Spleen (tissue), 11 donors: ENCODE data around the gene STK24. TPM values are rescaled to one million over a fixed set of nuclear protein-coding genes. Genes with fewer than 3 reads are reported as not detected.
"Not testable (repeated sequence)": the region's sequence is repeated elsewhere in the genome, so short reads cannot be mapped to it uniquely, and the experiment has no call there.

Experiments used
- DNase-seq: peaks from one replicate; pipeline ENCODE4 v3.0.0-alpha.2; 2020
- H3K27ac ChIP-seq, 8 donors: fragments of 200-600 bp; sonication (generic) in 7 of 8; 1 replicate in 4 of 8; 2 replicates in 4 of 8; pipeline versions ENCODE4 v1.5.0 to v1.8.0; 2016 to 2021; ENCODE audit warnings: inconsistent platforms in 4 of 8, mild to moderate bottlenecking in 4 of 8, moderate library complexity in 1 of 8
- H3K27me3 ChIP-seq, 7 donors: fragments of 200-600 bp; sonication (generic) in 6 of 7; replicated peaks in 1 of 7; 1 replicate in 4 of 7; 2 replicates in 3 of 7; pipeline versions ENCODE4 v1.5.0 to v1.8.0; 2016 to 2021; ENCODE audit warnings: inconsistent platforms in 3 of 7, mild to moderate bottlenecking in 1 of 7
- H3K36me3 ChIP-seq, 6 donors: fragments of 200-600 bp; sonication (generic) in 5 of 6; 1 replicate in 4 of 6; 2 replicates in 2 of 6; pipeline versions ENCODE4 v1.5.0 to v1.8.0; 2016 to 2021; ENCODE audit warnings: inconsistent platforms in 2 of 6
- H3K4me1 ChIP-seq, 6 donors: fragments of 200-600 bp; sonication (generic) in 5 of 6; 1 replicate in 3 of 6; 2 replicates in 3 of 6; pipeline versions ENCODE4 v1.5.0 to v1.8.0; 2016 to 2021; ENCODE audit warnings: inconsistent platforms in 3 of 6
- H3K4me3 ChIP-seq, 8 donors: fragments of 200-600 bp; sonication (generic) in 7 of 8; 1 replicate in 4 of 8; 2 replicates in 4 of 8; pipeline versions ENCODE4 v1.5.0 to v1.8.0; 2016 to 2021; ENCODE audit warnings: inconsistent platforms in 4 of 8, mild to moderate bottlenecking in 4 of 8, moderate library complexity in 2 of 8
- H3K9me3 ChIP-seq, 8 donors: fragments of 200-600 bp; sonication (generic) in 7 of 8; 1 replicate in 4 of 8; 2 replicates in 4 of 8; pipeline versions ENCODE4 v1.5.0 to v1.8.0; 2016 to 2021; ENCODE audit warnings: inconsistent platforms in 4 of 8
- POLR2A ChIP-seq, 3 donors: fragments of 450-650 bp; IDR thresholded peaks; one replicate each; pipeline ENCODE4 v1.5.1; 2017; ENCODE audit warnings: antibody characterized with exemption in 3 of 3, mild to moderate bottlenecking in 1 of 3
- POLR2AphosphoS5 ChIP-seq, 3 donors: sonication (generic); formaldehyde crosslinking; IDR thresholded peaks; one replicate each; pipeline ENCODE4 v1.5.1; 2017; ENCODE audit warnings: antibody characterized with exemption in 3 of 3
- WGBS, 5 donors: extraction: QIAGEN DNeasy Blood & Tissue Kit in 3 of 5; methylation state at CpG; one replicate each; pipeline versions ENCODE4 v1.1.5 to v1.1.7; 2013 to 2018; 5-methylcytosine and 5-hydroxymethylcytosine counted together
- intact Hi-C: fragments of 100-400 bp; cut with DNase I; formaldehyde crosslinking; loops from one replicate; pipeline ENCODE4 v1.15.0; 2023; ENCODE audit warnings: low total_unique reads
- polyA plus RNA-seq, 3 donors: library from polyadenylated mRNA; stranded (reverse); fragments of 200-250 nt; gene quantifications; one replicate each; pipeline ENCODE4 v1.2.1, GENCODE V29; 2013
- total RNA-seq, 7 donors: library from RNA; depleted of rRNA in 3 of 7; stranded (reverse); fragments of >200 nt in 3 of 7; fragmentation: NEBNext Ultra II Directional in 4 of 7; extraction: Animal tissue kit (Norgen Biotek cat#: 25700) in 4 of 7; gene quantifications; one replicate each; pipeline versions ENCODE4 v1.1.0 to v1.2.1, GENCODE V29; 2016 to 2021
- TF ChIP-seq, protein P1 (sequence below), 11 experiments: fragments of 200-600 bp in 7 of 11; fragments of 450-650 bp in 4 of 11; sonication (generic) in 4 of 11; IDR thresholded peaks in 8 of 11; conservative IDR thresholded peaks in 3 of 11; 1 replicate in 7 of 11; 2 replicates in 4 of 11; pipeline versions ENCODE4 v1.4.0 to v1.8.0; 2016 to 2021; ENCODE audit warnings: antibody characterized with exemption in 11 of 11, inconsistent platforms in 4 of 11, mild to moderate bottlenecking in 1 of 11
- donor health status: healthy with polysubstance abuse.
- donor health status: DM: no; HTN: no; CAD: no; lungs with moderate emphysema.
- donor health status: DM: no; HTN: no; CAD: no.
- donor health status: Bipolar disorder and iron deficiency.
- donor health status: healthy.
- donor health status: DM: no; HTN: no; CAD: no.
- donor health status: DM: yes; HTN: yes; CAD: no.

Gene STK24
- total and polyA plus RNA-seq, 10 donors = 36.5 to 132 (median 94.5) TPM

DNA sequence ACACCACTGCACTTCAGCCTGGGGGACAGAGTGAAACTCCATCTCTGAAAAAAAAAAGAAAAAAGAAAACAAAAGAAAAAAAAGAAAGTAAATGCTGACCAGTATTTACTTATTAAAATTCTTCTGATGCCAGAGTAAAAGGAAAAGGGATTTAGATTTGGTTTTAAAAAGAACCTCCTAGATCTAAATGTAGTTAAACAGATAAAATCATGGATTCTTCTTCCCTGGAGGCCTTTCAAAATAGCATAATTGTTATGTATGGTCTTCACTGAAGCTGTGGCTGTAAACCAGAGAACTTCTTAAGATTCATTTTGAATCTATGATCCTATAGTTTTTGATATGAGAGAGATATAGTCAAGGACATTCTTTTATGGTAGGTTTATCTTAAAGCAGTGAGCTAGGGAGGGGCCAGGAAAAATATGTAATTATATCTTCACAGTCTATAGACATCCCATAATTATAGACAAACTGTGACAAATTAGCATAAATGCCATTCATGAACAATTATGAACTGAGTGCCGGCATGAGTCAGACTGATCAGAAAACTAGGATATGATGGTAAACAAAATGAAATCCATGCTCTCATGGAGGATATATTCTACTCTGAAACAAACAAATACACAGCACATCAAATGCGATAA, 14.9 kb upstream of the STK24 start:
- H3K4me1 ChIP-seq = peaks cover 0 to 6% (median 0%) of the 10 kb centered on the region in 6 donors
- no peak overlapping the region for H3K27ac ChIP-seq
- H3K36me3 ChIP-seq = no peaks in the 10 kb centered on the region
- TF ChIP-seq POLR2AphosphoS5 (IDR thresholded peaks at IDR 0.05) (no peak), POLR2A (IDR thresholded peaks at IDR 0.05) (no peak)
- TF ChIP-seq, protein P1, sequence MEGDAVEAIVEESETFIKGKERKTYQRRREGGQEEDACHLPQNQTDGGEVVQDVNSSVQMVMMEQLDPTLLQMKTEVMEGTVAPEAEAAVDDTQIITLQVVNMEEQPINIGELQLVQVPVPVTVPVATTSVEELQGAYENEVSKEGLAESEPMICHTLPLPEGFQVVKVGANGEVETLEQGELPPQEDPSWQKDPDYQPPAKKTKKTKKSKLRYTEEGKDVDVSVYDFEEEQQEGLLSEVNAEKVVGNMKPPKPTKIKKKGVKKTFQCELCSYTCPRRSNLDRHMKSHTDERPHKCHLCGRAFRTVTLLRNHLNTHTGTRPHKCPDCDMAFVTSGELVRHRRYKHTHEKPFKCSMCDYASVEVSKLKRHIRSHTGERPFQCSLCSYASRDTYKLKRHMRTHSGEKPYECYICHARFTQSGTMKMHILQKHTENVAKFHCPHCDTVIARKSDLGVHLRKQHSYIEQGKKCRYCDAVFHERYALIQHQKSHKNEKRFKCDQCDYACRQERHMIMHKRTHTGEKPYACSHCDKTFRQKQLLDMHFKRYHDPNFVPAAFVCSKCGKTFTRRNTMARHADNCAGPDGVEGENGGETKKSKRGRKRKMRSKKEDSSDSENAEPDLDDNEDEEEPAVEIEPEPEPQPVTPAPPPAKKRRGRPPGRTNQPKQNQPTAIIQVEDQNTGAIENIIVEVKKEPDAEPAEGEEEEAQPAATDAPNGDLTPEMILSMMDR (IDR thresholded peaks at IDR 0.05 in 8 of 11, conservative IDR thresholded peaks at IDR 0.05 in 3 of 11) = no peak
- DNase-seq = no peak
- no peaks in the 10 kb centered on the region for H3K27me3 ChIP-seq
- H3K4me3 ChIP-seq = no peak overlapping the region
- WGBS, 5 donors = 91 to 99% (median 97%) methylated on average over 2 of the region's 2 CpGs
- intact Hi-C loops = no loop called here
- H3K9me3 ChIP-seq = no peaks in the 10 kb centered on the region

DNA sequence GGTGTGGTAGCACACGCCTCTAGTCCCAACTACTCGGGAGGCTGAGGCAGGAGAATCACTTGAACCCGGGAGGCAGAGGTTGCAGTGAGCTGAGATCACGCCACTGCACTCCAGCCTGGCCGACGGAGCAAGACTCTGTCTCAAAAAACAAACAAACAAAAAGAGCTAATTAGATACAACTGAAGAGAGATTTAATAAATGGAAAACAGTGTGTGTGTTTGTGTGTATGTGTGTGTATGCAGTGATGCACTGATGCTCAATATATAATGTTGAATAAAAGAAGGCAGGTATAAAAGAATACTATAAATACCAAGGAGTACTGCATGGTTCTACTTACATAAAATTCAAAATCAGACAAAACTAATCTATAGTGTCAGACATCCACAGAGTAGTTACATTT, 13.6 kb upstream of the STK24 start:
- H3K9me3 ChIP-seq, H3K36me3 ChIP-seq, H3K4me3 ChIP-seq, DNase-seq, H3K27ac ChIP-seq, H3K4me1 ChIP-seq, H3K27me3 ChIP-seq, intact Hi-C loops: not testable (repeated sequence)
- WGBS, 5 donors = 93 to 98% (median 93%) methylated on average over 6 of the region's 6 CpGs

DNA sequence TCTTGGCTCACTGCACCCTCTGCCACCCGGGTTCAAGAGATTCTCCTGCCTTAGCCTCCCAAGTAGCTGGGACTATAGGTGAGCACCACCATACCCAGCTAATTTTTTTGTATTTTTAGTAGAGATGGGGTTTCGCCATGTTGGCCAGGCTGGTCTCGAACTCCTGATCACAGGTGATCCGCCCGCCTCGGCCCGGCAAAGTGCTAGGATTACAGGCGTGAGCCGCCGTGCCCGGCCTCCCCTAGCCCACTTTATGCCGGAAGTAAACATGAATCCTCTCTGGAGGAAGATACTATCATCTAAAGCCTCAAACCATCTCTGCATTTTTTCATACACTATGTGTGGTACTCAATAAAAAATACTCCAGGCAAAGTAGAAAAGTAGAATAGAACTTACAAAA, 12.6 kb upstream of the STK24 start:
- H3K9me3 ChIP-seq, H3K27me3 ChIP-seq, H3K27ac ChIP-seq, H3K36me3 ChIP-seq, H3K4me1 ChIP-seq, intact Hi-C loops, H3K4me3 ChIP-seq, DNase-seq: not testable (repeated sequence)
- WGBS, 5 donors = 85 to 96% (median 93%) methylated on average over 12 of the region's 12 CpGs

DNA sequence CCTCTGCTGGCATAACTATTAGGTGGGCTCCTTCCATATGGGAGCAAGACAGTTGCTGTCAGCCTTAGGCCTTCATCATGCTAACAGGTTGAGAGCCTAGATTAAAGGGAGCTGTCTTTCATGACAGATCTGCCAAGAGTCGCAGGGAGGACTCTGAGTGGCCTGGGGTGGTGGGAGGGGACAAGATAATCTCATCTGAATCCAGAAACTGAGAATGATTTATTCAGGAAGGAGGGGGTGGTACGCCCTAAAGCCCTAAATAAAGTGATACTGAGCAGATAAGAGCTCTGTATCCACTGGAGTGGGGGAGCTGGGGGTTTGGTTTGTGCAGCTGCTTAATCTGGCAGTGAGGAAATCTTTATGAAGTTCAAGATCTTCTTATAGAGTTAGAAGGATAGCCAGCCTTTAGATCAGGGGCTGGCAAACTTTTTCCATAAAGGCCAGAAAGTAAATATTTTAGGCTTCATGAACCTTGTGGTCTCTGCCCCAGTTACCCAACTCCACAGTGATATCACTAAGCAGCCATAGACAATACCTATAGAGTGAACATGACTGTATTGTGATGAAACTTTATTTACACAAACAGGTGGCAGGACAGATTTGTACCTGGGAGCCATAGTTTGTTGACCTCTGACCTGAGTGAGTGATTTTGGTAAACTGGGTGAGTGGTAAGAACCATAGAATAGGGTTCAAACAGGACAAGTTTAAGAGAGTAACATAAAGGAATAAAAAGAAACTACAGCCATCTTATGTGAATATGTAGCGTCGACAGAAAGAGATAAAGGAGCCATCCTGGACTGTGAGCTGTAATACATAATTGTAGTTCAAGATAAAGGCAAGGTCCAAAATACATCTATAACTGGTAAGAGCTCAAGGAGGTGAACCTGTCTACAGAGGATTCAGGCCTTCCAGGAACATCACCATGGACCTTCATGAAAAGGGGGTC, 9.8 kb upstream of the STK24 start:
- no peak for DNase-seq
- intact Hi-C loops = no loop called here
- H3K9me3 ChIP-seq = no peaks in the 10 kb centered on the region
- H3K4me3 ChIP-seq = no peak overlapping the region
- TF ChIP-seq, protein P1 (IDR thresholded peaks at IDR 0.05 in 8 of 11, conservative IDR thresholded peaks at IDR 0.05 in 3 of 11) = no peak
- TF ChIP-seq POLR2A (IDR thresholded peaks at IDR 0.05) = no peak
- TF ChIP-seq POLR2AphosphoS5 (IDR thresholded peaks at IDR 0.05) = no peak
- H3K4me1 ChIP-seq = peaks cover 0 to 9% (median under 1%) of the 10 kb centered on the region in 6 donors
- no peaks in the 10 kb centered on the region for H3K36me3 ChIP-seq
- no peaks in the 10 kb centered on the region for H3K27me3 ChIP-seq
- H3K27ac ChIP-seq = no peak overlapping the region
- WGBS, 5 donors = 83 to 94% (median 90%) methylated on average over 4 of the region's 4 CpGs

DNA sequence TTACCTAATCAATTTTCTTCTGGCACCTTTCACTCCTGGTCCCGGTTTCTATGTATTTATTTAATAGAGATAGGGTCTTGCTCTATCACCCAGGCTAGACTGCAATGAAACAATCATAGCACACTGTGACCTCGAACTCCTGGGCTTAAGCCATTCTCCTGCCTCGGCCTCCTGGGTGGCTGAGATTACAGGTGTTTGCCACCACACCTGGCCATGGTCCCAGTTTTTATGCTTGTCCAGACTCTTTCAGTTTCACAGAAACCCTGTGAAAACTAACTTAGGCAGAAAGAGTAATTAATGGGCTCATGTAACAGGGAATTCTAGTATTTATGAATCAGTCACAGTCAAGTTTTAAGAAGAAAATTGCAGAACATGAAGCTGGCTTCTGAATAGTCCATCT, 9.0 kb upstream of the STK24 start:
- no peak for DNase-seq
- Histone ChIP-seq H3K9me3 (no peaks in the 10 kb centered on the region), H3K27ac (no peak overlapping the region), H3K4me1 (peaks cover 0 to 16% (median 3%) of the 10 kb centered on the region in 6 donors), H3K36me3 (no peaks in the 10 kb centered on the region), H3K4me3 (no peak overlapping the region), H3K27me3 (no peaks in the 10 kb centered on the region)
- WGBS, 5 donors = 88 to 94% (median 92%) methylated on average over 3 of the region's 3 CpGs
- intact Hi-C loops = no loop called here
- no peak for TF ChIP-seq POLR2A (IDR thresholded peaks at IDR 0.05)
- TF ChIP-seq, protein P1 (IDR thresholded peaks at IDR 0.05 in 8 of 11, conservative IDR thresholded peaks at IDR 0.05 in 3 of 11) = no peak
- no peak for TF ChIP-seq POLR2AphosphoS5 (IDR thresholded peaks at IDR 0.05)
